ENCODE data around the gene ZFP36L1.

DNA sequence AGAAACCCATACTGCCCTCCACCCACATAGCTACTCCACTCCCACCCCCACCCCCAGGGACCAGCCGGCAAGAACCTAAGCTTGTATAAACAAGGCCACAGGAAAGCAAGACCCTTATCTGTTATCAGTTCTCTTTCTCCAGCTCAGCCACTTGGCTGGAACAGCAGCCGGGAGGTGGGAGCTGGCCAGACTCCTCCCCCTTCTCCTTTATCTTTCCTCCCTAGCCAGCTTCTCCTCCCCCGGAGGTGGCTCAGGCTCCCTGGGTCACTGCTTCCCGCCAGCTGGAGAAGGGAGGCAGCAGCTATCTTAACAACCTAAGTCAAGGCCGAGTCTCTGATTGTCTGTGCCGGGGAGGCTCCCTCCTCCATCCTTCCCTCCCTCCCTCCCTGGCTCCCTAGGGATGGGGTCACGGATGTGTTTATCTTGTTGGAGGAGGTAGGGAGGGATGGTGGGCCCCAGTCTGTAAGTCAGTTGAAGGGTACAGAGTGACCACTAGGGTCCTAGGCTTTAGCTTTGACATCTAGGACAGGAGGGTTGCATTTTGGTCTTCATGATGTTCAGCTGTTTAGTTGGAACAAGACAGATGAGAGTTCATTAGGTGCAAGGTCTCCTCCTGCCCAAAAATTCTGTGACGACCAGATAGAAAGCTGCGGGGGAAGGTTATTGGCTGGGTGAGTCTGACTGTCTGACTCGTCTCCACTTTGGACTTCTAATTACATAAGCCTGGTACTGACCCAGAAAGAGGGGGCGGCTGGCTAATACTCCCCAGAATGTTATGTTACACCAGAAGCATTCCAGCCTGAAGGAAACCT, 29.7 kb downstream of the ZFP36L1 start:
- TF ChIP-seq, protein P1, sequence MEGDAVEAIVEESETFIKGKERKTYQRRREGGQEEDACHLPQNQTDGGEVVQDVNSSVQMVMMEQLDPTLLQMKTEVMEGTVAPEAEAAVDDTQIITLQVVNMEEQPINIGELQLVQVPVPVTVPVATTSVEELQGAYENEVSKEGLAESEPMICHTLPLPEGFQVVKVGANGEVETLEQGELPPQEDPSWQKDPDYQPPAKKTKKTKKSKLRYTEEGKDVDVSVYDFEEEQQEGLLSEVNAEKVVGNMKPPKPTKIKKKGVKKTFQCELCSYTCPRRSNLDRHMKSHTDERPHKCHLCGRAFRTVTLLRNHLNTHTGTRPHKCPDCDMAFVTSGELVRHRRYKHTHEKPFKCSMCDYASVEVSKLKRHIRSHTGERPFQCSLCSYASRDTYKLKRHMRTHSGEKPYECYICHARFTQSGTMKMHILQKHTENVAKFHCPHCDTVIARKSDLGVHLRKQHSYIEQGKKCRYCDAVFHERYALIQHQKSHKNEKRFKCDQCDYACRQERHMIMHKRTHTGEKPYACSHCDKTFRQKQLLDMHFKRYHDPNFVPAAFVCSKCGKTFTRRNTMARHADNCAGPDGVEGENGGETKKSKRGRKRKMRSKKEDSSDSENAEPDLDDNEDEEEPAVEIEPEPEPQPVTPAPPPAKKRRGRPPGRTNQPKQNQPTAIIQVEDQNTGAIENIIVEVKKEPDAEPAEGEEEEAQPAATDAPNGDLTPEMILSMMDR (IDR thresholded peaks at IDR 0.05), result no peak
- no peak for TF ChIP-seq ZFX (IDR thresholded peaks at IDR 0.05; ENCODE audit: borderline replicate concordance)
